Hematopoietic multipotent progenitor cell treated with erythropoietin and hydrocortisone succinate and interleukin-3 and kit ligand, for 6 days (in vitro differentiated cells): ENCODE results near the gene UBQLN4.
A peak's percentile ranks its signal among the peaks of the same experiment; 100 is the strongest.

Experiments used
- DNase-seq: peaks from one replicate; pipeline ENCODE4 v3.0.0-alpha.2; 2015

Gene UBQLN4

DNA sequence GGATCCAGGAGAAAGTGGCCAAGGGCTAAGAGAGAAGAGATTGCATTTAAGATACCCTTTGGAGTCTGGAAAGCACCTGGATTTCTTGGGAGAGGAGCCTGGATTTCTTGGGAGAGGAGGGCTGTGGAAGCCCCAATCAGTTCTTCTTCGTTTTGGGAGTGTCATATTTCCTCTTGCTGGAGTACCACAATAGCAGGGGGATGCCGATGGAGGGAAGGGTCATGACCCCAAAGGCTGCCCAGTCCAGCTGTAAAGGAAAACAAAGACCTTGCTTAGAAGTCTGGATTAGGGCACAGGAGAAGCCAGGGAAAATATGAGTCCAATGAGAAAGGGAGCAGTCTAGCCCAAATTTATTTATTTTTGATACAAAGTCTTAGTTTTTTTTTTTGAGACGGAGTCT is 44.2 kb downstream of the UBQLN4 start:
- DNase-seq = no peak

DNA sequence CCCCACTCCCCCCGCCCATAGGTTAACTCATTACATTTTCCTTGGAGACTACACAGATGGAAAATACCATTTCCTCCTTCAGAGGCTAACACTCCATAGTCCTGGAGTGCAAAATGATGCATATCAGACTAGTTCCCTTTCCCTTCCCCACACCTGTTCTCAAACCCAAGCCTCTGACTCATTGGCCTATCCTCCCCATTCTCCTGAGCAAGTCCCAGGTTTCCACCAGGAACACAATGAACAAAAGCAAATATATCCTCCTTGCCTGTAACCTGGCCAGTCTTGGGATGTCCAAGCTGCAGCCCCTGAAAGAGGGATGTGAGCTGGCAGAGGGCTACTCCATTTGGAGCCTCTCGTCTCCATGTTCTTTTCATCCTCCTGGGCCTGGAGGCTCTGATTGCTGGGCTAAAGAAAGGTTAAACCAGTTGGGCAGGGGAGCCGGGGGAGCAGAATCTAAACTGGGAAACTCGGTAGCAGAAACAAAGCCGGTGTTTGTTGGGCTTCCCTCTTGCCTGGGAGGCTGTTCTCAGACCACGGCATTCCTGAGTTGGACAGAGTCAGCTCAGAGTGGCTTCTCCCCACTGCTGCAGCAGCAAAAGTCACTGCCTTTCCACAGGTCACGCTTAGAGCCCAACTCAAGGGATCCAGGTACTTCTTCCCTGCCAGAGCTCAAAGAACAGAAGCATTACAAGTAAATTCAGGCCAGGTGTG is 46.8 kb downstream of the UBQLN4 start:
- DNase-seq = no peak

DNA sequence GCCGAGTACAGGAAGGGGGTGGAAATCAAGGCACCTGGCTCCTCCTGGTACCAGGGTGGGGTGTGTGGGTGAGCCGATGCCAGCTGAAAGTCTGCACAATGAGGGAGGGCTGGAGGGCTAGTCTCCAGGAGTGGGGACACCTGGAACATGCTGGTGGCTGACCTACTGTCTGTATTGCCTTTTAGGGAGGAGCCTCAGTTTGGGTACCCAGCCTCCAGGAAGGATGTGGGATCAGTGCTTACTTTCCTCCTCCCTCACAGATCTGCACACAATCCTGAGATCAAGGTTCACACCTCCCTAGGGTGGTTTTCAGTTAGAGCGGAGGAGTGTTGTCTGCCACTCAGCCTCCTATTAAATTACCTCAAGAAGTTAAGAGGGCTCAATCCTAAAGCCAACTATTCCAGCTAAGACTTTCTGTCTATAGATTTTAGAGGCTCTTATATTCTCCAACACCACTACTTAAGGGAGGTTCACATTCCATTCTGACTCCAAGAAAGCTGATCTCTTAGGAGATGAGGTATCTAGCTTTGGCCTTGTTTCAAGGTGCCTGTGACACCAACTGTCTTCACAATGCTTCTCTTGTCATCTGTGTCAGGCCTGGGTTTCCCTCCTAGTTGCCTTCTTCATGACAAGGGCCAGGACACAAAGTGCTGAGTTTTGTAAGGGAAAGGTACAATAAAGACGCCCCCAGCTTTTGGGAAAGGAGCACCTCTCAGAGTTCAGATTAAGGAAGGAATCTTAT is 48.6 kb downstream of the UBQLN4 start:
- DNase-seq = no peak

DNA sequence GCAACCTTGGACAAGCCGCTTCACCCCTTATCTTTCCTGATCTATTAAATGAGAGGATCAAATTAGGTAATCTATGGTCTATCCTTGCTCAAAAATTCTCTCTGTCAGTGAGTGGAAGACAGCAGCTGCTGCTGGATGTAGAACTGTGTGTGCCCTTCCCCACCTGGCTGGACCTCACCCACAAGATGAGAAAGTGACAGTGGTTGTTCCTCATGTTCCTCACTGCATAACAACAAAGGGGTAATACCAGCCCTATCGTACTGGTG is 49.7 kb downstream of the UBQLN4 start:
- DNase-seq = no peak

DNA sequence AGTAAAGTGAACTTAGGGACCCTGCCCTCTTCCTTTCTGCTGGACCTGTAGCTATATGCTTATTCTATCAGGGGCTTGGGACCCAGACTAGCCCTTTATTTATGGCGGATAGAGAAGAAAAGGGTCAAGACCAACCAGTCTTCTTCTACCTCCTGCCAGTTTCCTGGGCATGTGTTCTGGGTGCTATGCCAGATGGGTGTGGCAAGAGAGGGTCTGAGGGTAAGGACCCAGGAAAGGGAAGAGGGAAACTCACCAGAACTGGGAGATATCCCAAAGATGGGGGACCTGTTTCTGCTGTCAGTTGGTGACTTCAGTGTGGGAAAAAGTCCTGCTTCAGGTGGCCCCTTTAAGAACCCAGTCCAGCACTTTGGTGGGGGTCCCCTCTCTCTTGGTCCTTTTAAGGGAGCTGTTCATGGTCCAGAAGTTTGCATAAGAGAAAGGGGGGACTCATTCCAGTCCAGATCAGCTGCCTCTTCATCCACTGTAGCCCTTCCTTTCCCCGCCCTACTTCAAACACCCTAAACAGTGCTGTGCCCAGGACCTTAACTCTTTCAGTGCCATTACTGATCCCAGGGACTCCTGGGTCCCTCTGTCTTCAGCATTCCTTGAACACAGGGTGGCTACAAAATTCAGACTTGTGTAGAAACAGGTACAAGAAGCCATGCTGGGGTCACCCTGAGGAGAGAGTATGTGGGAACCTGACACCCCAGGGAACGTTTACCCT is 51.2 kb downstream of the UBQLN4 start:
- no peak for DNase-seq

DNA sequence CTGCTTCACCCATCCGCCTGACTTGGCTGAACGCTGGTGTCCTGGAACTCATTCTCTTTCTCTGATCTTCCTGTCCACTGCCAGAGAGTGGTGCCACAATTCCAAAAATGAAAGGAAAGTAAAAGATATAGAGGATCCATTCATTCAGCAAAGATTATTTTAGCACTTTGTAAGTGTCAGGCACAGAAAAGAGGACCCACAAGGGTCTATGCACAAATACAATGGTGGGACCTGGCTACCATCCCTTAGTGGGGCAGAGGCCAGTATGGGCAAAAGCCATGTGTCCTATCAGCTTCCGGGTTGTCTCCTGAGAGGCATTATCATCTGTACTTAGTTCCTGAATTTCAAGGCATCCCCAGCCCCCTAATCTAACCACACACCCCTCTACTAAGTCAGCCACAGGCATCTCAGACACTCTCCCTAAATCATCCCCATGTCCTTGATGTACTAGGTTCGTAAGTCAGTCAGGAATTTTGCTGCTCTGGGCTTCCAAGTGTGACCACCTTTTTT is 51.9 kb downstream of the UBQLN4 start:
- DNase-seq = peak; percentile 70

DNA sequence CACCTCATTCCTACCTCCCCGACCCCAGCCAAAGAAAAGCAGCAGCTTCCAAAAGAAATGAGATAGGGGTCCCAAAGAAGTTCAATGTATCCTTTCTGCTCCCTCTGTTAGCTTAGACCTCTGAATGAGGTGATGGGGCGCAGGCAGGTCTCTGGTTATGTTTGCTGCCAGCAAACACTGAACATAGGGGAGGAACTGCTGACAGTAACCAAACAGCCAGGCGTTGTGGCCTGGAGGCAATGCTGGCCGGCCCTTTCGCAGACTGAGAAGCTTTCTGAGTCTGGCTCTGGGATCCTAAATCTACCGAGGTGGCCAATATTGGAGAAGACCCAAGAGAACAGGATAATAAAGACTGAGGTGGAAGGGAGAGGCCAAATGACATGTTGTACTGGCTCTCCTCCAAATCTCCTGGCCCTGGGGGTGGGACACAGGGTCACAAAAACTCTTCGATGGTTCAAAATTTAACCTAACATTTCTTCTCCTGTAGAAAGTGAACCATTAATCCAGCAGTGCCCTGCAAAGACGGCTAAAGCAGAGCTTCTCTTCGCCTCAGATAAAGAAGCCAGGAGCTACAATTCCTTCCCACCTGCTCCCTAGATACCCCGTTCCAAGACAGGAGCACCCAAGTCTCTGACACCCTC is 52.5 kb downstream of the UBQLN4 start:
- no peak for DNase-seq

DNA sequence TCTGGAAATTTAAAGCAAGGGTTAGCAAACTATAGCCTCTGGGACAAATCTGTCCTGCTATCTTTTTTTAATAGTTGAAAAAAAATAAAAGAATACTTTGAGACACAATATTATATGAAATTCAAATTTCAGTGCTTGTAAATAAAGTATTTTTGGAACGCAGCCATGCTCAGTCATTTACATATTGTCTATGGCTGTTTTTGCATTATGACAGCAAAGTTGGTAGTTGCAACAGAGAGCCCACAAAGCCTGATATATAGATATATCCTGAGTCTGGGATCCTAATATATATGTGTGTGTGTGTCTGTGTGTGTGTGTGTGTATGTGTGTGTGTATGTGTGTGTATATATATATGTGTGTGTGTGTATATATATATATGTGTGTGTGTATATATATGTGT is 53.6 kb downstream of the UBQLN4 start:
- peak; percentile 50 for DNase-seq

DNA sequence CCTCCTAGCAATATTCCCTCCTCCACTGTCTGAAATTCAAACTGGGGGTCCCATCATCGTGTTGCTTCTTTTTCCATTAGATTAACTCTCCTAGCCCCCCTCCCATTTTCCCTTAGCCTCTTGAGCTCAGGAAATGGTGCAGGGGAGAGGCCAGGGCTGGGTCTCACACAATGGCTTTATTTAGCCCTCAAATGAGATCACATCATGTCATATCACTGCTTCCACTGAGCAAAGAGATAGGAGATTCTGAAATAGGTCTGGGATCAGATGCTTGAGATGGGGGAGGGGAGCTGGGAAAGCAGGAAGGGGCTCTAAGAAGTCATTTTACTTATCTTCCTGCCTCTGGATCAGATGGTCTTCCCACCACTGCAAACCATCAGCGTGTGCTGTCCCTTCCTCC is 57.4 kb downstream of the UBQLN4 start:
- DNase-seq = no peak

DNA sequence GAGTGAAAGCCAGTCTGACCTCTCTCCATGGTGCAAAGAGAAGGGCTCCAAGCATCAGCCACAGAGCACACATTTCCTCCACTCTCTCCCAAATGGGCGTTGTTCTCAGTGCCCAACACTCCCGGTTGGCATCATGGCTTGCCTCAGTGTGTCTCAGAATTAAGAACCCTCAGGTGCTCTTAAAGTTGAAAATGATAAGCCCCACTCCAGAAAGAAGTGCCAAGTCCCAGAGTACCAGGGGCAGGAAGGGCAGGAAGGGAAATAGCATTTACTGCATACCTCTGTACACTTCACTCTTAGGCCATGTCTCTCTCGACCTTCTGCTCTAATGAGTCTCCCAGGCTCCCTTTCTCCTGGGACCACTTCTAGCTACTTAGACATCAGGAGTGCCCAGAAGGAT is 60.0 kb downstream of the UBQLN4 start:
- DNase-seq = no peak

DNA sequence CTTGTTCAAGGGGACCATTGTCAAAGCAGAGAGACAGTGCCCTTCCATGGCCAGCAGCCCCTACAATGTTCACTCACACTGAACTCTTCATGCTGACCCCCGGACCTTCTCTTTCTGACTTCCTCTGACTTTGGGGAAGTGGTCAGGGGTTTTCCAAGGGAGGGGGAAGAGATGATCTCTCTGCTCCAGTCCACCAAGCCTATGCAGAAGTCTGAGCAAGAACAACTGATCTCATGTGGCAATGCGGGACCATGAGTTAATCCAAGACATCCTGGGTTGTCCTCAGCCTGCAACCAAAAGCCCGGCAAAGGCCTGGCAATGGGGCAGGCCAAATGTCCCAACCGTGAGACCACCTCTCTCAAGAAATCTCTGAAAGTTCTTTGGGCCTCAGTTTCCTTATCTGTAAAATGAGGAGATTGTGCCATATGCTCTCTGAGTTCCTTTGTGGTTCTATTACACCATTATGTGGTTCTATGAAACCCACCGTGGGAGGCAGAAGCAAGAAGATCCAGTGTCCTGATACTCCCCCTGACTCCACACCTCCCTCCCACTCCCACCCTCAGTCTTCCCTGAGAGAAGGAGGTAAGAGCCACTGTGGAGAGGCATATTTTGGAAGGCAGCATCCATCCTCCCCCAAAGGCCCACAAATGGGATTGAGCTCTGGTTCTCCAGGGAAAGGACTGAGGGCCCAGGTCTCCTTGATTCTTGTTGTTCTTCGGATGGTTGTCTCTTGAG is 63.4 kb downstream of the UBQLN4 start:
- DNase-seq = peak; percentile 39

DNA sequence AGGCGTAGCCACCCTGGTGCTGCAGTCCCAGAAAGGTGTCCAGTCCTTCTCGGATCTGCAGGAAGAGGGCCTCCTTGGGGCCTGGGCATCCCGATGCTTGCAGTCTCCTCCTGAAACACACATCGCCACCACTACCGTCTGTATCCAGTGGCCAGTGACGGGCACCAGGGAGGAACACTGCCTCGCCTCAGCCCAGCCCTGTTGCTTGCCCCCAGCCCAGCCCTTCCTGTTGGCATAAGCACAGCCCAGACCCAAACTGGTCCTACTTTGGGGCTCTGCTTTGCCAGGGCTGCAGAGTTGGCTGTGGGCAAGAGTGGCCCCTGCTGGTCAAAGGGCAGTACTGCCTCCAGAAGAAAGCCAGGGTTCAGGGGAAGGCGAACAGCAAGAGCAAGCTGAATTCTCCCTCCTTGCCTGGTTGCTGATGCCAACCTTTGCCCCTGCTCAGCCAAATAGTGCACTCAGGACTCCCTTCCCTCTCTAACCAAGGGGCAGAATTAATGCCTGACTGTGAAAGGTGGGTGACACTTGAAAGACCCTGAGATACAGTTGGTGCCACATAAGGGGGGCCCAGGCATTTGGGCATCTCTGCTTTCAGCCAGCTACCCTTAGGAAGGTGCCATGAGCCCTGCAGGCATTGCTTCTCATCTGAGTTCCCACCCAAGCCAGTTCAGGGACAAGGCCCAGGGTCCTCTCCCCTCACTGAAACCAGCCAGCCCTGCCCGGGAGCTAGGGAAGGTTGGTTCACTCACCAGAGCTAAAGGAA is 64.2 kb downstream of the UBQLN4 start:
- DNase-seq = peak; percentile 87
